HFF-Myc (cell line): ENCODE results near the gene CTNNB1.

Experiments
- DNase-seq: peaks from one replicate; pipeline ENCODE4 v3.0.0-alpha.2; 2011; ENCODE audit warnings: low read depth; ENCODE audit errors: extremely low read depth
- H3K4me3 ChIP-seq: replicated peaks from 2 replicates; pipeline ENCODE4 v1.5.1; 2011; ENCODE audit warnings: low read depth, mild to moderate bottlenecking, control low read depth, low read length
- CTCF ChIP-seq: IDR thresholded peaks from 2 replicates; pipeline ENCODE4 v1.5.1; 2012; ENCODE audit warnings: mild to moderate bottlenecking, low read depth, low read length, control low read depth; ENCODE audit errors: missing control alignments

The CTNNB1 gene

GRCh38 chr3:41198950-41199865 is at the start of gene CTNNB1:
Gene CTNNB1, plus strand, starts transcription at chr3:41199505. Its CDS starts 24,564 bp downstream, at chr3:41224069.
- DNase-seq, result peak; percentile 62
- no peak for TF ChIP-seq CTCF
- H3K4me3 ChIP-seq, result peak within 1 kb of the TSS; percentile 52

GRCh38 chr3:41155834-41156233 is 43.5 kb upstream of the CTNNB1 start:
- DNase-seq, result no peak
- no peak for TF ChIP-seq CTCF
- H3K4me3 ChIP-seq, result no peak overlapping the region

GRCh38 chr3:41158947-41159346 is 40.4 kb upstream of the CTNNB1 start:
- DNase-seq, result no peak
- H3K4me3 ChIP-seq, result no peak overlapping the region
- TF ChIP-seq CTCF, result no peak

GRCh38 chr3:41159588-41160189 is 39.6 kb upstream of the CTNNB1 start:
- TF ChIP-seq CTCF, result no peak

GRCh38 chr3:41162541-41162940 is 36.8 kb upstream of the CTNNB1 start:
- DNase-seq, result no peak
- no peak for TF ChIP-seq CTCF
- no peak overlapping the region for H3K4me3 ChIP-seq

More at GRCh38 chr3:41159588-41160189, 39.6 kb upstream of the CTNNB1 start:
- H3K4me3 ChIP-seq, result no peak overlapping the region
- DNase-seq, result no peak

- H3K4me3 ChIP-seq, result no peak overlapping the region
- DNase-seq, result no peak
- no peak for TF ChIP-seq CTCF
These were observed 36.3 kb upstream of the CTNNB1 start for GRCh38 chr3:41163006-41163405.
